Measurements from ENCODE around the gene COL8A1.

Gene COL8A1

GRCh38 chr3:99645277-99646106 is 7.1 kb downstream of the COL8A1 start:
- H3K4me3 Mint-ChIP-seq: no peak overlapping the region
- H3K27ac Mint-ChIP-seq: no peak overlapping the region
- peaks cover 4% of the 10 kb centered on the region for H3K27me3 Mint-ChIP-seq
- H3K36me3 Mint-ChIP-seq (ENCODE audit: low read depth): no peaks in the 10 kb centered on the region
- intact Hi-C loops (cut with micrococcal nuclease): no loop called here
- no peaks in the 10 kb centered on the region for H3K9me3 Mint-ChIP-seq
- H3K4me1 Mint-ChIP-seq (ENCODE audit: low read depth): no peaks in the 10 kb centered on the region

- H3K4me1 Mint-ChIP-seq (ENCODE audit: low read depth): no peaks in the 10 kb centered on the region
- no peaks in the 10 kb centered on the region for H3K36me3 Mint-ChIP-seq (ENCODE audit: low read depth)
- intact Hi-C loops (cut with micrococcal nuclease): no loop called here
- peaks cover 4% of the 10 kb centered on the region for H3K27me3 Mint-ChIP-seq
- H3K9me3 Mint-ChIP-seq: no peaks in the 10 kb centered on the region
- H3K27ac Mint-ChIP-seq: no peak overlapping the region
- H3K4me3 Mint-ChIP-seq: no peak overlapping the region
Measured at GRCh38 chr3:99646107-99646435, 7.7 kb downstream of the COL8A1 start.

- Mint-ChIP-seq H3K27ac (no peak overlapping the region), H3K36me3 (ENCODE audit: low read depth) (no peaks in the 10 kb centered on the region), H3K9me3 (no peaks in the 10 kb centered on the region), H3K4me1 (ENCODE audit: low read depth) (no peaks in the 10 kb centered on the region), H3K27me3 (peaks cover 2% of the 10 kb centered on the region), H3K4me3 (no peak overlapping the region)
- intact Hi-C loops (cut with micrococcal nuclease): no loop called here
Measured at GRCh38 chr3:99647081-99647480, 8.7 kb downstream of the COL8A1 start.

- intact Hi-C loops (cut with micrococcal nuclease): no loop called here
- peaks cover 2% of the 10 kb centered on the region for H3K27me3 Mint-ChIP-seq
- H3K4me1 Mint-ChIP-seq (ENCODE audit: low read depth): no peaks in the 10 kb centered on the region
- H3K36me3 Mint-ChIP-seq (ENCODE audit: low read depth): no peaks in the 10 kb centered on the region
- H3K9me3 Mint-ChIP-seq: no peaks in the 10 kb centered on the region
- H3K4me3 Mint-ChIP-seq: no peak overlapping the region
- H3K27ac Mint-ChIP-seq: no peak overlapping the region
Measured at GRCh38 chr3:99648101-99648500, 9.7 kb downstream of the COL8A1 start.

GRCh38 chr3:99648516-99648915 is 10.1 kb downstream of the COL8A1 start:
- Mint-ChIP-seq H3K36me3 (ENCODE audit: low read depth) (no peaks in the 10 kb centered on the region), H3K9me3 (no peaks in the 10 kb centered on the region), H3K27ac (no peak overlapping the region), H3K4me1 (ENCODE audit: low read depth) (no peaks in the 10 kb centered on the region), H3K4me3 (no peak overlapping the region), H3K27me3 (peaks cover 2% of the 10 kb centered on the region)
- intact Hi-C loops (cut with micrococcal nuclease): no loop called here

- H3K36me3 Mint-ChIP-seq (ENCODE audit: low read depth): no peaks in the 10 kb centered on the region
- no peak overlapping the region for H3K4me3 Mint-ChIP-seq
- intact Hi-C loops (cut with micrococcal nuclease): no loop called here
- peaks cover 2% of the 10 kb centered on the region for H3K27me3 Mint-ChIP-seq
- H3K4me1 Mint-ChIP-seq (ENCODE audit: low read depth): no peaks in the 10 kb centered on the region
- H3K9me3 Mint-ChIP-seq: no peaks in the 10 kb centered on the region
- no peak overlapping the region for H3K27ac Mint-ChIP-seq
Measured at GRCh38 chr3:99651531-99651930, 13.1 kb downstream of the COL8A1 start.

GRCh38 chr3:99656624-99657023 is 18.2 kb downstream of the COL8A1 start:
- Mint-ChIP-seq H3K36me3 (ENCODE audit: low read depth) (no peaks in the 10 kb centered on the region), H3K4me3 (no peak overlapping the region), H3K27me3 (no peaks in the 10 kb centered on the region), H3K9me3 (no peaks in the 10 kb centered on the region), H3K4me1 (ENCODE audit: low read depth) (no peaks in the 10 kb centered on the region), H3K27ac (no peak overlapping the region)
- intact Hi-C loops (cut with micrococcal nuclease): no loop called here

- Mint-ChIP-seq H3K27me3 (no peaks in the 10 kb centered on the region), H3K27ac (no peak overlapping the region), H3K4me1 (ENCODE audit: low read depth) (no peaks in the 10 kb centered on the region), H3K9me3 (no peaks in the 10 kb centered on the region), H3K4me3 (no peak overlapping the region), H3K36me3 (ENCODE audit: low read depth) (no peaks in the 10 kb centered on the region)
- intact Hi-C loops (cut with micrococcal nuclease): no loop called here
Measured at GRCh38 chr3:99658274-99658673, 19.9 kb downstream of the COL8A1 start.

- Mint-ChIP-seq H3K4me1 (ENCODE audit: low read depth) (no peaks in the 10 kb centered on the region), H3K9me3 (no peaks in the 10 kb centered on the region), H3K4me3 (no peak overlapping the region), H3K27me3 (no peaks in the 10 kb centered on the region), H3K36me3 (ENCODE audit: low read depth) (no peaks in the 10 kb centered on the region), H3K27ac (no peak overlapping the region)
- intact Hi-C loops (cut with micrococcal nuclease): no loop called here
Measured at GRCh38 chr3:99659032-99659431, 20.6 kb downstream of the COL8A1 start.

- Mint-ChIP-seq H3K36me3 (ENCODE audit: low read depth) (no peaks in the 10 kb centered on the region), H3K4me3 (no peak overlapping the region), H3K27ac (no peak overlapping the region), H3K4me1 (ENCODE audit: low read depth) (no peaks in the 10 kb centered on the region), H3K9me3 (no peaks in the 10 kb centered on the region), H3K27me3 (no peaks in the 10 kb centered on the region)
- intact Hi-C loops (cut with micrococcal nuclease): no loop called here
Measured at GRCh38 chr3:99659951-99660350, 21.6 kb downstream of the COL8A1 start.

- Mint-ChIP-seq H3K4me1 (ENCODE audit: low read depth) (no peaks in the 10 kb centered on the region), H3K4me3 (no peak overlapping the region), H3K9me3 (no peaks in the 10 kb centered on the region), H3K27ac (no peak overlapping the region), H3K36me3 (ENCODE audit: low read depth) (no peaks in the 10 kb centered on the region), H3K27me3 (no peaks in the 10 kb centered on the region)
- intact Hi-C loops (cut with micrococcal nuclease): no loop called here
Measured at GRCh38 chr3:99662838-99663570, 24.6 kb downstream of the COL8A1 start.

GRCh38 chr3:99663977-99664376 is 25.6 kb downstream of the COL8A1 start:
- H3K4me1 Mint-ChIP-seq (ENCODE audit: low read depth): no peaks in the 10 kb centered on the region
- intact Hi-C loops (cut with micrococcal nuclease): no loop called here
- H3K36me3 Mint-ChIP-seq (ENCODE audit: low read depth): no peaks in the 10 kb centered on the region
- H3K4me3 Mint-ChIP-seq: no peak overlapping the region
- H3K27ac Mint-ChIP-seq: no peak overlapping the region
- H3K9me3 Mint-ChIP-seq: no peaks in the 10 kb centered on the region
- H3K27me3 Mint-ChIP-seq: no peaks in the 10 kb centered on the region

- no peak overlapping the region for H3K4me3 Mint-ChIP-seq
- H3K9me3 Mint-ChIP-seq: no peaks in the 10 kb centered on the region
- no peak overlapping the region for H3K27ac Mint-ChIP-seq
- H3K36me3 Mint-ChIP-seq (ENCODE audit: low read depth): no peaks in the 10 kb centered on the region
- intact Hi-C loops (cut with micrococcal nuclease): no loop called here
- no peaks in the 10 kb centered on the region for H3K4me1 Mint-ChIP-seq (ENCODE audit: low read depth)
- no peaks in the 10 kb centered on the region for H3K27me3 Mint-ChIP-seq
Measured at GRCh38 chr3:99665017-99665416, 26.6 kb downstream of the COL8A1 start.

GRCh38 chr3:99666201-99666600 is 27.8 kb downstream of the COL8A1 start:
- Mint-ChIP-seq H3K27me3 (no peaks in the 10 kb centered on the region), H3K27ac (no peak overlapping the region), H3K36me3 (ENCODE audit: low read depth) (no peaks in the 10 kb centered on the region), H3K4me1 (ENCODE audit: low read depth) (no peaks in the 10 kb centered on the region), H3K9me3 (no peaks in the 10 kb centered on the region), H3K4me3 (no peak overlapping the region)
- intact Hi-C loops (cut with micrococcal nuclease): no loop called here

GRCh38 chr3:99668044-99668443 is 29.6 kb downstream of the COL8A1 start:
- intact Hi-C loops (cut with micrococcal nuclease): no loop called here
- H3K4me3 Mint-ChIP-seq: no peak overlapping the region
- H3K9me3 Mint-ChIP-seq: no peaks in the 10 kb centered on the region

More at GRCh38 chr3:99668044-99668443, 29.6 kb downstream of the COL8A1 start:
- Mint-ChIP-seq H3K27ac (no peak overlapping the region), H3K36me3 (ENCODE audit: low read depth) (no peaks in the 10 kb centered on the region), H3K27me3 (no peaks in the 10 kb centered on the region), H3K4me1 (ENCODE audit: low read depth) (no peaks in the 10 kb centered on the region)

All from dendritic cell treated with granulocyte-macrophage colony-stimulating factor and Interleukin-4, amounts not matched to agents 40 ng/mL and 50 ng/mL, for 4 days (primary cell).